Stimulated activated CD4-positive, alpha-beta T cell treated with anti-CD3 and anti-CD28 coated beads, Interleukin-15, amount 100 ng/mL, for 1 hour (primary cell): Measurements from ENCODE around the gene SLC39A6.
"Not testable (repeated sequence)": the region's sequence is repeated elsewhere in the genome, so short reads cannot be mapped to it uniquely, and the experiment has no call there.

Source experiments
- DNase-seq, 2 donors: peaks; one replicate each; pipeline ENCODE4 v3.0.0-alpha.2; 2020; ENCODE audit warnings: low read depth in 1 of 2, low spot score in 1 of 2

The SLC39A6 gene

GRCh38 chr18:36066001-36066400, 63.1 kb downstream of the SLC39A6 start:
- DNase-seq = no peak

GRCh38 chr18:36064809-36065079, 64.4 kb downstream of the SLC39A6 start:
- DNase-seq = not testable (repeated sequence)

- no peak for DNase-seq
Observed at GRCh38 chr18:36064027-36064808, 64.9 kb downstream of the SLC39A6 start.

- DNase-seq = no peak
Observed at GRCh38 chr18:36058674-36059073, 70.5 kb downstream of the SLC39A6 start.
